DND-41 (cell line): ENCODE results near the gene PEF1.

Experiments used
- EZH2 ChIP-seq: IDR thresholded peaks from 3 replicates; pipeline ENCODE4 v1.6.1; 2012; ENCODE audit warnings: borderline replicate concordance, low read depth, mild to moderate bottlenecking, moderate library complexity, low read length, inconsistent platforms; ENCODE audit not compliant: severe bottlenecking
- TF ChIP-seq, protein P1 (sequence below): IDR thresholded peaks from 2 replicates; pipeline ENCODE4 v1.5.1; 2012; ENCODE audit warnings: borderline replicate concordance, low read length, moderate library complexity, mild to moderate bottlenecking; ENCODE audit not compliant: poor library complexity, severe bottlenecking; ENCODE audit errors: extremely low read depth

DNA sequence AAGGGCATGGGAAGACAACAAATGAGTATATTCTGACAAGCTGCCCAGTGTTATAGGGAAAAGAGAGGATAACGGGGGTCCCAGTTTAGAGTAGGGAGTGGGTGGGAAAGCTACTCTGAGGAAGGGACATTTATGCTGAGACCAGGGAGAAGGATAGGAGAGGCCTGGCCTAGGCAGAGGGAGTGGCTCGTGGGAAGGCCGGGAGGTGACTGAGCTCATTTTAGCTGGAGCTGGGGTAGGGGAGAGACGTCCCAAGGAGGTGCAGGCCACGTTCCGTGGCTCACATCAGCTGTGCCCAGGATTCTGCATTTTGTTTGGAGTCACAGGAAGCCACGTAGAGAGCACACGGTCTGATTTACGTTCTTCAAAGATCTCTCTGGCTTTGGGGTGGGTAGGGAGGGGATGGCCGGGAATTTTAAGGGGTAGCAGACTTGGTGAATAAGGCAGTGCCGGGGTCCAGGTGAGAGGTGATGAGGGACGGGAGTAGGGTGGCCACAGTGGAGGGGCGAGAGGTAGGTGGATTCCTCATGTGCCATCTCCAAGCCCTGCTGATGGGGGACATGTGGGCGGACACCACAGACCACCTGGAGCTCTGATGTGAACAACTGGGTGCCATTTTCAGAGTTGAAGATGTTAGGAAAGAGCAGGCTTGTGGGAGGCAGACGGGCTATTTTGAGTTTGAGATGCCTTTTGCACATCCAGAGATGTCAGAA, 63.6 kb downstream of the PEF1 start:
- TF ChIP-seq, protein P1, sequence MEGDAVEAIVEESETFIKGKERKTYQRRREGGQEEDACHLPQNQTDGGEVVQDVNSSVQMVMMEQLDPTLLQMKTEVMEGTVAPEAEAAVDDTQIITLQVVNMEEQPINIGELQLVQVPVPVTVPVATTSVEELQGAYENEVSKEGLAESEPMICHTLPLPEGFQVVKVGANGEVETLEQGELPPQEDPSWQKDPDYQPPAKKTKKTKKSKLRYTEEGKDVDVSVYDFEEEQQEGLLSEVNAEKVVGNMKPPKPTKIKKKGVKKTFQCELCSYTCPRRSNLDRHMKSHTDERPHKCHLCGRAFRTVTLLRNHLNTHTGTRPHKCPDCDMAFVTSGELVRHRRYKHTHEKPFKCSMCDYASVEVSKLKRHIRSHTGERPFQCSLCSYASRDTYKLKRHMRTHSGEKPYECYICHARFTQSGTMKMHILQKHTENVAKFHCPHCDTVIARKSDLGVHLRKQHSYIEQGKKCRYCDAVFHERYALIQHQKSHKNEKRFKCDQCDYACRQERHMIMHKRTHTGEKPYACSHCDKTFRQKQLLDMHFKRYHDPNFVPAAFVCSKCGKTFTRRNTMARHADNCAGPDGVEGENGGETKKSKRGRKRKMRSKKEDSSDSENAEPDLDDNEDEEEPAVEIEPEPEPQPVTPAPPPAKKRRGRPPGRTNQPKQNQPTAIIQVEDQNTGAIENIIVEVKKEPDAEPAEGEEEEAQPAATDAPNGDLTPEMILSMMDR, result no peak
- no peak for TF ChIP-seq EZH2
